IPS-18c (cell line): ENCODE data around the gene MYBPH.
A peak's percentile ranks its signal among the peaks of the same experiment; 100 is the strongest.

Experiments
- H3K4me3 ChIP-seq: 2 replicates; pipeline ENCODE4 v1.7.0; 2013; ENCODE audit warnings: low read depth, mild to moderate bottlenecking, low read length, moderate library complexity; ENCODE audit not compliant: insufficient read depth
- H3K9me3 ChIP-seq: one replicate; pipeline ENCODE4 v1.6.1; 2013; ENCODE audit warnings: mild to moderate bottlenecking, low read length, moderate library complexity; ENCODE audit not compliant: control insufficient read depth, insufficient read depth

The MYBPH gene

DNA sequence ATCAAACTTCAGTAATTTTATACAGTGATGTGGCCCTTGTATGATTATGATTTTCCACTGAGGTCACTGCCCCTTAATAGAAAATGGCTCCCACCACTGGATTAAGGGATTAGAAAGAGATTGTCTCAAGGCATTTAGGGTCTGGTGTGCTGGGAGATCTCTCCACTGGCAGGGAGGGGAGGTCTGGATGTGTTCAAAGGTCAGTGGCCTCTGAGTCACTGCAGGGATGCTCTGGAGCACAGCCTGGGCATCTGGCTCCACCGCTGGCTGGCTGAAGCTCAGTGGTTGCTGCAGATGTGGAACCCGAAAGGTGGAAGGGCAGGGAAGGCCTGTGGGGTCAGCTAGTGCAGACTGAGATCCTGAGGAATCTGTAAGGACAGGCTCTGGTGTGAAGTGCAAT lies 29.1 kb upstream of the MYBPH start:
- no peaks in the 10 kb centered on the region for H3K9me3 ChIP-seq
- H3K4me3 ChIP-seq = no peak overlapping the region

DNA sequence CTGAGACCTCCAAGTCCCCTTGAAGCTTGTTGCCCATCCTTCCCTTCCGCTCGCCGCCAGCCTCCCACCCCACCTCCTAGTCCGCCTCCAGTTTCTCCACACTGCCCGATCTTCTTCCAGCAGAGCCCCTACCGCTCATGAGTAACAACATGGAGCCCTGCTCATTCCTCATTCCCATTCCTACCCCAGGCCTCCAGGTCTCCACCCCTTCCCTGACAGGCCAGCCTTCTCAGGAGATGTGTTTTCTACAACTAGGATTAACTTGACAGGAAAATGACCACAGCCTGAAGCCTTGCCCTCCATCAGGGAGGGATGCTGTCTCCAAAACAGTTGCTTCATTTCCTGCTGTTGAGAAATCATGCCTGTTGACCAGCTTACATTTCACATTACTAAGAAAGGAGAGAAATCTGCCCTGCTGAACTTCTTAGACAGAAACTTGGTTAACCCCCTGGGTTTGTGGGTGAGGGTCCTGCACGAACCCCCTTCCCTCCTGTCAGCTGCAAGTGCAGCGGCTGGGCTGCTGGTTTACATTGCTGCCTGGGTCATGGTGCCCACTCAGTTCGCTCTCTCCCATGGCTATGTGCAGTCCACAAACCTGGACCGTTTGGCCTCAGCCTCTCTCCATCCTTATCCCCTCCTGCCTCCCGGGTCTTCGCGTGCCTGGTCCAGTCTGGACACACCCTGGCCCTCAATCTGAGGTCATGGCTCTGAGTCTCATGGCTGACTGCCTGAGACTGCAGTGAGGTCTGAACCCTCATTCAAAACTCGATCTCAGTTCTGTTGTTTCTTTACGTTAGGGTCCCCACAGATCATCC lies 27.0 kb upstream of the MYBPH start:
- Histone ChIP-seq H3K9me3 (no peaks in the 10 kb centered on the region), H3K4me3 (no peak overlapping the region)

DNA sequence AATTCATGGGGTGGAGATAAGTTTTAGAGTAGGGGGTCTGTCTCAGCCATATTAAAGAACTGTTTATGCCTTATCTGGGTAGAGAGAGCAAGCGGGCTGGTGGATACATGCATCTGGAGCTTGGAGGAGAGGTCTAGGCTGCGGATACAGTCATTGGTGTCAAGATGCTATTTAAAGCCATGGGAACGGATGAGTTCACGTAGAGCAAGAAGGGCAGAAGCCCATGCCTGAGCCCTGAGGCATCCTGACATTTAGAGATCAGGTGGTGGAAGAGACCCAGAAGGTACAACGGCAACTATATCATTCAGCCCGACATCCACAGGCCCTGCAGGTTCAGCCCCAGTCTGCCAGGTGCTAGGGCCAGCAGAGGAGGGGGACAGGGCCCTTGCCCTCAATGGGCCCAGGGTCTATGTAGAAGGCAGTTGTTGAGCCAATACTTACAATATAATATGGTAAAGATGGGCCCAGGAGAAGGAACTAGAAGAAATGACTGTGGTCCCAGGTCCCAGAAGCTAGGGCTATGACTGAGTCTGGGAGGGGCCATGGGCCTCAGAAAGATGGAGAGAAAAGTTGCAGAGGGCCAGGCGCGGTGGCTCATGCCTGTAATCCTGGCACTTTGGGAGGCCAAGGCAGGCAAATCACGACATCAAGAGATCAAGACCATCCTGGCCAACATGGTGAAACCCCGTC lies 26.0 kb upstream of the MYBPH start:
- Histone ChIP-seq H3K4me3 (no peak overlapping the region), H3K9me3 (no peaks in the 10 kb centered on the region)

DNA sequence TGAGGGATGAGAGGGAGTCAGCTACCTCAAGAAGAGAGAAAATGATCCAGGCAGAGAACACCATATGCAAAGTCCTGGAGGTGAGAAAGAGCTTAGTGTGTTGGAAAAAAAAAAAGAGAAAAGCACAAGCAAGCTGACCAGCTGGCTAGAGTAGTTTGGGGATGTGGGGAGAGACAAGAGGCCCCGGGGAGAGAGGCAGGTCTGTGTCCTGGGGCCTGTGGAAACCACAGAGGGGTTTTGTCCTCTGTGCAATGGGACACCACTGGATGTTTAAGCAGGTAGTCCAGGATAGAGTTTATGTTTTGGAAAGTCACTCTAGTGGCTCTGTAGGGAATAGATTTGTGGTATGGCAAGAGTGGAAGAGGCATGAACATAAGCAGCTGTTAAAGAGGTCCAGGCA lies 25.3 kb upstream of the MYBPH start:
- Histone ChIP-seq H3K9me3 (no peaks in the 10 kb centered on the region), H3K4me3 (no peak overlapping the region)

DNA sequence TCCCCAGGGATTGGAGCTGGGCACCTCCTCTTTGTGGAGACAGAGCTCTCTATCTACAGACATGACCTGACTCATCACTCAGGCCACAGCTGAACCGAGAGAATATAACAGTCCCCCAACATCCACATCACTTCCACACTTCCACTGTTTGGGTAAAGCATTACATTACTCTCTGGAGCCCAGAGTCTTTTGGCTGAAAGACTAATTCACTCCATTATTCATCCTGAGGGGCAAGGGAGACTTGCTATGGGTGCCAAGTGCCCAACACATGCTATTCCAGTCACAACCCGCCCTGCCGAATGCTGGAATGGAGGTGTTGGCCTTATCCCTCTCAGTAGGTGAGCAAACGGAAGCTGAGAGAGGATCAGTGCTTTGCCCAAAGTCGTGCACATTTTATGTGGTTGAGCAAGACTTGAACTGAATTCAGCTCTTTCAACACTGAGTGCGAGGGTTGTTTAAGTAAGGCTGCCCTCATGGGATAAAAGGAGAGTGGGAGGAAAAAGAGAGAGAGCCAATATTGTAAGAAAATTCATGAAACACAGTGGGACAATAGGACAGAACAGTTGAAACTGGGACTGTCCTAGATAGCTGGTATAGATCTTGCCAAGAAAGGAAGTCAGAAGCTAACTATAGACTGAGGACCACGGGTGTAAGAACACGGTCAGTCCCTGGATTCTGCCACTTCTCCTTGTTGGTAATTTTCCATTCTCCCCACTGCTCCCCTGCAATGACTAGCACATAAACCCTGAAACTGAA lies 24.4 kb upstream of the MYBPH start:
- Histone ChIP-seq H3K9me3 (no peaks in the 10 kb centered on the region), H3K4me3 (no peak overlapping the region)

DNA sequence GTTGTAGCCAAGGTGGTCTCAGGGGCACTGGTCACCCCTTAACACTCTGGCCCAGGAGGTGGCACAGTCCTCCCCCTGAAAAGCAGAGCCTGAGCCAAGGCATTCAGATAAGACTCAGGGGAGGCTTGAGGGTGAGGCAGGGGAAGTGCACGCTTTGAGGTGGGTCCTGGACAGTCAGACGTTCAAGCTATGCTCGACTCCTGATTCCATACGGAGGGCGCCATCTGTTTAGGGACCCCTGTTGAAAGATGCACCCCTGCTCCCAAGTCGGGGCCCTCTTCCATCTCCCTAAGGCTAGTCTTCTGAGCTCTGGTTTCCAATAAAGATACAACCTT lies 23.8 kb upstream of the MYBPH start:
- Histone ChIP-seq H3K4me3 (no peak overlapping the region), H3K9me3 (no peaks in the 10 kb centered on the region)

DNA sequence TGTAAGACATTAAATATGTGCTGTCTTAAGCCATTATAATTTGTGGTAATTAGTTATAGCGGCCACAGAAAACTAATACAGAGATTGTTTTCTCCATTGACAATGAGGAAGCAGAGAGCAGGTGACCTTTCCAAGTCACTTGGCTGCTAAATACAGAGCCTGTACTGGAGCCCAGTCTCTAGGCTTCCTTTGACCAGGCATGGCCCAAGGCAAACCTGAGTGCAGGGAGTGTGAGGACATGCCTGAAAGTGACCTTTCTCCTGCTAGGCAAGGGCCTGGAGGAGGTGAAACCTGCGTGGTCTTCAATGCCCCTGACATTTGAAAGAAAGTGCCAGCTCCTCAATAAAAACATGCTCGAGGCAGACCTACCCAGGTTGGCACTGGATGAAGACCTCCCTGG lies 23.4 kb upstream of the MYBPH start:
- H3K4me3 ChIP-seq = no peak overlapping the region
- H3K9me3 ChIP-seq = no peaks in the 10 kb centered on the region

DNA sequence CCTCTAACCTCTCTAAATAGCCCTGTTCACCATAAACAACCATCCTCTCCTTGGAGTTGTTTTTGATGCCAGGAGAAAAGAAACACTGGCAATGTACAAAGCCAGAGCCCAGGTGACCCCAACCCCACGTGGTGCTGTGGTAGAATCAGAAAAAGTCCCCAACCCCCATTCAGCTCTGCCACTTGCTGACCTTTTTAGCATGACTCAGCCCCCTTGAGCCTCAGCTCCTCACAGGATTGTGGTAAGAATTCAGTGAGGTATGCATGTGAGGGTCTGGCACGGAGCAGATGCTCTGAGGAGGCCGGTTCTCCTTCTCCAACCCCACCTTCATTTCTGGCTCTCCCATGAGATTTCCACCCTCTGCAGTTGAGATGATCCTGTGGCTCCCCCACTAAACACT lies 22.0 kb upstream of the MYBPH start:
- no peak overlapping the region for H3K4me3 ChIP-seq
- H3K9me3 ChIP-seq = no peaks in the 10 kb centered on the region

DNA sequence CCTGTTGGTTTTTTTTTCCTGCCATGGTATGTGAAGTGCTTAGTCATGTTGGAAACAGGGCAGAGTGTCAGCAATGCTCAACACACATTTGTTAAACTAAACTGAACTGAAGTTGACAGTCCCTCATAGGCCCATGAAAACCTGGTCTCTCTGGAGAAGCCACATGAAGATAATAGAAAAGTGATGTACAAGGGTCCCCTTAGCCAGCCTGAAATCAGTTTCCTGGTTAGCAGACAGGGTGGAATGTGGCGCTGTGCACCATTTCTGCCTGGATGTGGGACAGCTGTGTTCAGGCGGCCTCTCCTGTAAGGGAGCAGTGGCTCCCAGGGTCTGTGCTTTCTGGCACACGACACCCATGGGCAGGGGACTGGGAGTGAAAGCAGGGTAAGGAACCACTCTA lies 20.7 kb upstream of the MYBPH start:
- Histone ChIP-seq H3K9me3 (no peaks in the 10 kb centered on the region), H3K4me3 (no peak overlapping the region)

DNA sequence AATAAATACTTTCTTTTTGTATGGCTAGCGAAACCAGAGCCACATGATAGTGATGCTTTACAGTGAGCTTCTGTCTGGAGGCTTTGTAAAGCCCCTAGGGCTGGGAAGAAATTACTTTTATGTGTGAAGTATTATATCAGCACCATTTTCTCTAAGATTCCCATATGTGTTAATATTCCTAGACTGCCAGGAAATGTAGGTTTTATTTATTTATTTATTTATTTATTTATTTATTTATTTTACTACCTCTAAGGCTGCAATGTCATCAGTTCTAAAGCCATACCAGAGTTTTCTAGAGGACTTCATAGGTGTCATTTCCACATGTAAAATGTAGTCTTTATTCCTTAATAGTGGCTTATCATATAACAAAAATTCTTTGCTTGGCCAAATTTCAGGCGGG lies 15.3 kb upstream of the MYBPH start:
- Histone ChIP-seq H3K4me3 (no peak overlapping the region), H3K9me3 (no peaks in the 10 kb centered on the region)

DNA sequence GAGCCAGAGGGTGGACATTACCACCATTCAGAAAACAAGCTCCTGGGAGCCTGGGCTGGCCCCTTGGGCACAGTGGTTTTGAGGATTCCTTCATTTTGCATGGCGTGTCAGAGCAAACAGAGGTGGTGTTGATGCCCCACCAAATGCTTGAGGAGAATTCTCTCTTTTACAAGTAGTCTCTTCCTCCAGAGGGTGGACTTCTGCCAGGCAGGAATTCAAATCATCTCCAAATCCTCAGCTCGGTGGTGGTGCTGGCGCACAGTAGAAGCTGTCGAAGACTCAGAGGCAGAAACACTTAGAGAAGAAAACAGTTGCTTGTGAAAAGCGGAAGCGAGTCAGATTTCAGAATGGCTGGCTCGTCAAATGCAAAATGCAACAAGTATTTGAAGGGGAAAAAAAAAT lies 14.3 kb upstream of the MYBPH start:
- Histone ChIP-seq H3K4me3 (no peak overlapping the region), H3K9me3 (no peaks in the 10 kb centered on the region)

DNA sequence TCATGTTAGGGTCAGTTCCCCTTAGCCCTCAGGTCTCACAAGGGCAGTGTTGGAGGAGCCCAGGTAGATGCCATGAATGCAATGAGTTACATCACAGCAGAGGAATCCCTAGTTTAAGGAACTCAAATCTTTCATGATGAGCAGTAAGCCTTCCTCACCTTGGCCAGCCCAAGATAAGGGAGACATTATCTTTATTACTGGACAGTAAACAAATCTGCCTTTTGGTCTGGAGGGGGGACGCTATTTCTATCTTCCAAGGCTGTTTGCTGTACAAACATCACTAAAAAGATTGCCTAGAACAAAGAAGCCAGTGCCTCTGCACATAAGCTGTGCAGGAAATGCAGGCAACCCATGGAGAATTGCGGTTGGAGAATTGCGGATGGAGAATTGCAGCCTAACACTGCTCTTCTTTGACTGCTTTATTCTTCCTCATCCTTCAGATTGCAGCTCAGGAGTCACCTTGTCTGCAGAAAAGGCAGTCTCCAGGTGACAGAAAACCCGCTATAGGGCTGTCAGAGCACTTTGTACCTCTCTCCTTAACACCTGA lies 13.1 kb upstream of the MYBPH start:
- H3K4me3 ChIP-seq = no peak overlapping the region
- H3K9me3 ChIP-seq = no peaks in the 10 kb centered on the region

DNA sequence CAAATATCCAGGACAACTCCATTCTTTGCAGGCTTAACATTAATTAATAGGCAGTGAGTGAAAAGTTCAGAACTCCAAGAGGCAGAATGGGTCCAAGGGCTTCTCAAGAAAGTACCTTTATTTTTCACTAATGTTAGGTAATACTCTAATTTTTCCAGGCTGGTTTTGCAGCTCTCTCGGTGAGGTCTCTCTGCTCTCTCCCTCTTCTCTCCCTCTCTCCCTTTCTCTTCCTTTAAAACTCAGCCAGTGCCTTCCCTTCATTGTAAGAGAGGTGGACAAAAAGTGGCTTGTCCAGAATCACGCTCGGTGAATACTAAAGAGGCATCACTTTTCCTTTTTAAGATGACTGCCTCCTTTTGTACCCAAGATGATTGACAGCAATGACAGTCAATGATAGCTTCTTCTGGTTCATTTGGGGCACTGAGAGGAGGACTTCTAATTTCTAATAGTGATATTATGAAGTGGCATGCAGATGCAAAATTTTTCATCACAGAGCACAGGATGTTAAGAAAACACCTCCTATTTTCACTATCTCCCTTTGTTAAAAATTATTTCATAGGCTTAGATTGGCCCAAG lies 12.2 kb upstream of the MYBPH start:
- H3K9me3 ChIP-seq = no peaks in the 10 kb centered on the region

DNA sequence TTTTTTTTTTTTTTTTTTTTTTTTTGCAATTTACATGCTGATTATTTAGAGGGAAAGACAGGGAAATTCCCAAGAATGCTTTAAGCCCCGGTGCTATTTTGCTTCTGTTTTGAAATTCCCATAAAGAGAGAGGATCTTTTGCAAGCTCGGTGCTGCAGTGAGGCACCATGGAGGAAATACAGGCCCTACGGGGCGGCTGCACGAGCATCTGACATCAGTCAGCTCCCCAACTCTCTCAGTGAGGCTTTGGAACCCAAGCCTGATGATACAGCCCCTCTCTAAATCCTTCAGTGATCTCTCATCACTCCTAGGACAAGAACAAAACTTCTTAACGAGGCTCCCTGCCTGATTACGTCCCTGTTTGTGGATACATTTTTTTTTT lies 11.7 kb upstream of the MYBPH start:
- Histone ChIP-seq H3K4me3 (no peak overlapping the region), H3K9me3 (no peaks in the 10 kb centered on the region)

More for the DNA sequence above, 12.2 kb upstream of the MYBPH start:
- H3K4me3 ChIP-seq = no peak overlapping the region

DNA sequence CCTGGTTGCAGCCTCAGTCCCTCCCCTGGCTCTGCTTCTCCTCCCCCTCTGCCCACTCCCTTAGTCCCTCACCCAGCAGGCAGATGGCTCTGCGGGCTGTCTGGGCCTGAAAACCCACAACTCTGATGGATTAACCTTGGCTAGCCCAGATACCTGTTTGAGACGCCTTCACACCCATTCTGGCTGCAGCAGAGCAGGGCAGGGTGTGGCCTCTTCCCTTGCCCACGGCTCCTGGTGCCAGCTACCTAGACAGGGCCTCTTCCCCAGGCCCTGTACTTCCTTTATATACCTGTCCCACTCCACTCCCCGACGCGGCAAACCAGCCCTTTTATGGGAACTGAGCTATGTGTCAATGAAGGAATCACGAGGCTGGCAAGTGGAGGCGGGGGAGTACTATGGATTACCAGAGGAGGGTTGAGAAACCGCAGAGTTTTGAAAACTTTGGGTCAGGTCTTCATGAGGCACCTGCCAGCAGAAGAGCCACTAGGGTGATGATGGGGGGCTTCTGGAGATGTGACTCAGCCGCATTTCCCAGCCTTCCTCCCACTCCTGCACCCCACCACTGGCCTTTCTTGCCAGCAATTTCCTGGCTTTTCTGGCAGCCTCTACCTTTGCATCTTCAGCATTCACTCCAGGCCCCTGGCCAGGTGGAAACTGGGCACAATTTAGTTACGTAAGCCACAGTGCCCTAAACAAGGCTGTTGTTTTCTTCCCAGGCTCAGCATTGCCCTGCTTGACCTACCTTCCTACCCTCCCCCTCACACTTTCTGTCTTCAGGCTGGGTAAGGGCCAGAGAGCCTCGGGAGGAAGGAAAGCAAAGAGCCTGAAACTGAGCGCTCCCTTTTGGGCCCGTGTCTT lies 11.0 kb upstream of the MYBPH start, which contains the start of gene CHI3L1:
Gene CHI3L1 (minus strand): TSS at position 259 of the 858 bp plus-strand sequence. CDS start 81 bp downstream, at position 178.
- 0 out of 2 replicates have a peak within 1 kb of the TSS, but pooled peaks have one; percentile 3 for H3K4me3 ChIP-seq

DNA sequence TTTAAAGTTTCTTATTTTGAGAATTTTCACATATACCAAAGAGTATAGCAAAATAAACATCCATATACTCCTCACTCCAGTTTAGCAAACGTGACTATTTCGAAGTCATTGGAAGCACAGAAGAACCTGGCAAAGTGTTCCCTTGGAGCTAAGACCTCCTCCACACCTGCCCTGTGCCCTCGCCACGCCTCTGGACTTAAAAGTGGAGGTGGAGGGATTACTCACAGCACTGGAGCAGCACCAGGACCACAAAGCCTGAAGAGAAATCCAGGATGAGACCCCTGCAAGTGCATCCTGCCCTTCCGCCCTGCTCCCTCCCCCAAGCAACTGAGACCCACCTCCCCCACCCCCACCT lies 10.4 kb upstream of the MYBPH start:
- Histone ChIP-seq H3K9me3 (no peaks in the 10 kb centered on the region), H3K4me3 (no peak overlapping the region)

More for the DNA sequence above, 11.0 kb upstream of the MYBPH start, which contains the start of gene CHI3L1:
- no peaks in the 10 kb centered on the region for H3K9me3 ChIP-seq

DNA sequence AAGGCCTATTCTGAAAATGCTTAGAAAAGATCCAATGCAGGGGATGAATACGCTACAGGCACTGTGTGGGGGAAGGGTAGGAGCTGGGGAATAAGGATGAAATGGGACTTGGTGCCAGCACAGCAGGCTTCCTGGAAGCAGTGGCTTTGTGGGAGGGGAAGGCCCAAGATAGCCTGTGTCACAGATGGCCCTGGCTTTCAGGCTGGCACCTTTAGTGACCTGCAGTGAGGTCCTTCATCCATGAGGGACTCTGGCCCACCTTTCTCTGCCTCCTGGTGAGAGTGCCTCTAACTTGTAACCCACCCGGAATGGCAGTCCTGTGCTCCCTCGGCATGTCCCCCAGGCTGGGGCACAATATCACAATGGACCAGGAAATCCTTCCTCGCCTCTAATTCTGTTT lies 10.0 kb upstream of the MYBPH start:
- Histone ChIP-seq H3K9me3 (no peaks in the 10 kb centered on the region), H3K4me3 (no peak overlapping the region)
